Endometrium (tissue), 2 donors: ENCODE measurements around the gene MOK.
"Not testable (repeated sequence)": the region's sequence is repeated elsewhere in the genome, so short reads cannot be mapped to it uniquely, and the experiment has no call there.

Source experiments
- FAIRE-seq: peaks from 2 replicates; lab custom pipeline; 2012; peaks lifted over from hg19 to GRCh38; lab: Jason Lieb, UNC
- donor health status: control.
- donor health status: control.

The MOK gene, protein sequence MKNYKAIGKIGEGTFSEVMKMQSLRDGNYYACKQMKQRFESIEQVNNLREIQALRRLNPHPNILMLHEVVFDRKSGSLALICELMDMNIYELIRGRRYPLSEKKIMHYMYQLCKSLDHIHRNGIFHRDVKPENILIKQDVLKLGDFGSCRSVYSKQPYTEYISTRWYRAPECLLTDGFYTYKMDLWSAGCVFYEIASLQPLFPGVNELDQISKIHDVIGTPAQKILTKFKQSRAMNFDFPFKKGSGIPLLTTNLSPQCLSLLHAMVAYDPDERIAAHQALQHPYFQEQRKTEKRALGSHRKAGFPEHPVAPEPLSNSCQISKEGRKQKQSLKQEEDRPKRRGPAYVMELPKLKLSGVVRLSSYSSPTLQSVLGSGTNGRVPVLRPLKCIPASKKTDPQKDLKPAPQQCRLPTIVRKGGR

DNA sequence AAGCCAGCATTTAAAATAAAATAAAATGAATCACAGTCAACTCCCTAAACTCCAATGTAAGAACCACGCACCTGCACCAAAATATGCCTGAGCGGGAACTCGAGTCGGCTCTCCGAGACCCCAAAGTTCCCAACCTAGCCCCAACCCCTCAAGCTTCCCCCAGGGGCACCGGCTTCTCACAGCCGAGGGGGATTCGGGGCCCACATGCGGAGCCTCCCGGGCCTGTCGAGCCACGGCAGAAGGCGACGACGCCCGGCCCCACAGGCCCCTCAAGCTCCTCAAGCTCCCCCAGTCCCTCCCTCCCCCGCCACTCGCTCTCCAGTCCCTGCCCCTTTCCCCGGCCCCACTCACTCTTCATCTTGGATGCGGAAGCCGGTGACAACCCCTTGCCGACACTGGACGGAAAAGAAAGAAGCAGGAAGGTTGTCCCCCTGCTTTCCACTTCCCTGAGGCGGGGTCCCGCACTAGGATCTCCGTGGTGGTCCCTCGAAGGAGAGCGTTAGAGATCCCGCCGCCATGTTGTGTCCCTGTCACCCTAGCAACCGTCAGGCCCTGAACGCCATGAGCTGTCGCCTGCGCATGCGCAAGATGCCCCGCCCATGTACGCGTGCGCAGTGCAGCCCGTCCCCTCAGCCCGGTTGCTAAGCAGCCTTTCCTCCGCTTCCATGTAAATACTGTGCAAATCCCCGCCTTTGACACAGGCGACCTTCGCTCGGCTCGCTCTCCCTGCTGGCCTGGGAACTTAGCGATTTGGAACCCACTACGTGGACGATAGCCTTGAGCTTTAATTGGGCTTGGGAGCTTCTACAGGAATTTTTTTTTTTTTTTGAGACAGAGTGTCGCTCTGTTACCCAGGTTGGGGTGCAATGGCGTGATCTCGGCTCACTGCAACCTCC lies at the start of gene MOK:
MOK (minus strand) TSS at position 554 of the 896 bp plus-strand sequence; CDS start at position 358, 196 bp downstream.
- no peak for FAIRE-seq

DNA sequence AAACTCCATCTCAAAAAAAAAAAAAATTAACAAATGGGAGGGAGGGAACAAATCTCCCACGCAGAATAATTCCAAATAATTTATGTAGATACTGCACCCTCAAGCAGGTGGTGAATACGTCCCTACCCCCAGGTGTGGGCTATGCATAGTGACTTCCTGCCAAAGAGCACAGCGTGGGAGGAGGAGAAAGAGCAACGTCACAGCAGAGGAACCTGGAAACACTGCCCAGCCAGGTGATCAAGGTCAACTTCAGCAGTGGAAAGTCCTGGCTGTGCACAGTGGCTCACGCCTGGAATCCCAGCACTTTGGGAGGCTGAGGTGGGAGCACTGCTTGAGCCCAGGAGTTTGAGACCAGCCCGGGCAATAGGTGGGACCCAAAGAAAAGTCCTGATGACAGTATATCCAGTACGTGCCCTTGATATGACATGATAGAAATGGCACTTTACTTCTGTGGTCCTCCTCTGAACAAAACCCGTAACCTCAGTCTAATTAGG lies 48.2 kb upstream of the MOK start:
- no peak for FAIRE-seq

DNA sequence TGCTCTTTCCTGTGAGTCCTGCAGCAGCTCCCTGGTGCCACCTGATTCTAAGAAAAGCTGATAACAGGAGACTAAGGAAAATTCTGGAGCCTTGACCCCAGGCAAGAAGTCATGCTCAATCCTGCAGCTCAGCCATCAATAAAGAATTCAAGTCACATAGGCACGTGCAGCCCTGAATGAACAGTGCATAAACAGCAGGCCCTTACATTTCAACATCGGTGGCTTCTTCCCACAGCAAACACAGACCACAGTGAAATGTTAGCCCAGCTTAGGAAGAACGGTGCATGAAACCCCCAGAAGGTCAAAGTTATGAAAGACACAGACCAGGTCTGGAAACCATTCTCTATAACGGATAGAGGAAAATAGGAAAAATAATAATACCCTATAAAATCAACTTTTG lies 47.2 kb upstream of the MOK start:
- FAIRE-seq: no peak

DNA sequence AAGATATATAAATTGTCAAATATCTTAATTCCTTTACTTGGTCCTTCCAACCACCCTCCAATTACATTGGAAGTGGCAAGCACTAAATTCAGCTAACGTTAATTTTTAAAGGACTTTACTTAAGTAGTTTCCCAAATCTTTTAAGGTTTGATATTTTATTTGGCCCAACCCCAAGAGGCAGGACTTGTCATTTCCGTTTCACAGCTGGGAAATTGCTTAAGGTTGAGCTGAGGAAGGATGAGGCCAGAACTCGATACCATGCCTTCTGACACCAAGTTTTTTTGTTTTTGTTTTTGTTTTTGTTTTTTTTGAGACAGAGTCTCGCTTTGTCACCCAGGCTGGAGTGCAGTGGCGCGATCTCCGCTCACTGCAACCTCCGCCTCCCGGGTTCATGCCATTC lies 46.6 kb upstream of the MOK start:
- FAIRE-seq: not testable (repeated sequence)

DNA sequence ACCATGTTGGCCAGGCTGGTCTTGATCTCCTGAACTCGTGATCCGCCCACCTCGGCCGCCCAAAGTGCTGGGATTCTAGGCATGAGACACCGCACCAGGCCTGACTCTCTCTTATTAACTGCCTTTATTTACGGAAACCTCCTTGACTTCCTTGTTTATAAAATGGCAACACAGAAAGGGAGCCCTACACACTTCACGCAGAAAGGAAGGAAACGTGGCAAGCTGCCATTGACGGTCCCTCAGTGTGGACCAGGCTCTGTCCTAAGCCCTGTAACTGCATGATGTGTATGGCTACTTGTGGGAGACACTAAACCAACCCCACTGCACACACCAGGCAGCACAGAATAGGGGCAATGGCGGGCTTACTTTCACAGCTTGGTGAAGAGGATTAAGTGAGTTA lies 46.1 kb upstream of the MOK start:
- FAIRE-seq: no peak

DNA sequence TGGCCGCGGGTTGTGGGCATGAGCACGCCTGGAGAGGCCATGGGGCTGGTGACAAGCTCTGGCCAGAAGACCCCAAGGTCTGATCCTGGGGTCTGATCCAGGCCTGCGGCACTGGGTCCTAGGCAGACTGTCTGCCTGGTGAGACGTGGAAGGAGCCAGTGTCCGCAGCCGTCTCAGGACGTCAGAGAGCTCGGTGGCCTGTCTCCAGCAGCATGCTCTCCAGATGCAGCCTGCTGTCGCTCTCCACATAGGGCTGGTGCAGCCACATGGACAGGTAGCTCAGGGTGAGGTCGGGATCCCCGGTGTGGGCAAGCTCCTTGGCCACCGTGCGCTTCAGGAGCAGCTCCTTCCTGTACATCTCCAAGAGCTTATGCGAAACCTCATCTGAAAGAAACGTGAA lies 43.4 kb upstream of the MOK start:
- no peak for FAIRE-seq

DNA sequence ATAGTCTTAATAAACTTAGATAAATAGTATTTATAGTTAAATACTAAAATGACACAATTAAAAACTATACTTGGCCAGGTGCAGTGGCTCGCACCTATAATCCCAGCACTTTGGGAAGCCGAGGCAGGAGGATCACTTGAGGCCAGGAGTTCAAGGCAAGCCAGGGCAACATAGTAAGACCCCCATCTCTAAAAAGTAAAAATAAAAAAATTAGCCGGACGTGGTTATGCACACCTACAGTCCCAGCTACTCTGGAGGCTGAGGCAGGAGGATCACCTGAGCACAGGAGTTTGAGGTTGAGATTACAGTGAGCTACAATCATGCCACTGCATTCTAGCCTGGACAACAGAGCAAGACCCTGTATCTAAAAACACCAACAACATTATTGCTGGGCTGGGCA lies 41.7 kb upstream of the MOK start:
- FAIRE-seq: no peak

DNA sequence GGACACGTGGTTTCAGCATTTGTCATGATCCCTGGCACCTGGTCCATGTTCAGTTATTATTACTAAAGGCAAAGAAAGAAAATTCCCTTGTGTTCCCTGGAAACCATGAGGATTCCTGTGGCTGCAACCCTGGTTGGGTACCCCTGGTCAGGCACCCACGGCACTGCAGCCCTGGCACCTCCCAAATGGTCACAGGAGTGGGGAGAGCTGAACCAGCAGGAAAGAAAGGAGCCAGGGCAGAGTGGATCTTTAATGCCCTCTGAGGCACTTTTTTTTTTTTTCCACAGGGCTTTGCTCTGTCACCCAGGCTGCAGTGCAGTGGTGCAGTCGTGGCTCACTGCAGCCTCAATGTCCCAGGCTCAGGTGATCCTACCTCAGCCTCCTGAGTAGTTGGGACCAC lies 40.3 kb upstream of the MOK start:
- FAIRE-seq: no peak

DNA sequence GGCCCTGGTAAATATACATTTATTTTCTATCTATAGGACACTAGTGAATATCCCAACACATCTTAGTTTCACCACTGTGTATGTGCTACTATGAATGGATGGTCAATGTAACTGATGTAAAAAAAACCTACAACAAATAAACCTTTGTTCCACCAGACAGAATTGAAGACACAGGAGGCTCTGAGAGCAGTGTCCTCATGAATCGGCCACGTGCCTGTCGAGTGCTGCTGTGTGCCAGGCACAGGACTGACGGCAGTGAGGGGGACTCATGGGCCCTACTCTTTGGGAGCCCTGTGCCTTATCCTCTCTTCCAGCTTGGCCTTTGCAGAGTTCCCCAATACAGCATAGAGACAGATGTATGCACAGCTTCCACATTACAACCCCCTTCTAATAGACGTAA lies 39.5 kb upstream of the MOK start:
- FAIRE-seq: no peak

DNA sequence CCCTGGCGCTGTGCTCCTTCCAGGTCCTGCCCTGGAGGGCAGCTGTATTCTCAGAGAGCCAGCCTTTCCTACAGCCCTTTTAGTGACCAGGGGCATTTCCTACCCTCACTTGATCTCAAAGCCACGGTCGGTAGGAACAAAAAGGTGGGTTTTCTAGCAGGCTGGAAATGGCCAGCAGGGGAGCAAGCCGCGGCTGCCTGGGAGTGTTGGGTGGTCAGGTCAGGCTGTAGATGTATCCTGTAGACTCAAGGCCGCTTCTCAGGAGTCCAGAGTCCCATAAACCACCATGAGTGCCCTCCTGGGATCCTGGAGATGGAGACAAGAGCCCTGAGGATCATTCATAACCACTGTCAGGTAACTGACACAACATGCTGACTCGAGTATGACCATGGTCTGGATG lies 39.1 kb upstream of the MOK start:
- FAIRE-seq: no peak

DNA sequence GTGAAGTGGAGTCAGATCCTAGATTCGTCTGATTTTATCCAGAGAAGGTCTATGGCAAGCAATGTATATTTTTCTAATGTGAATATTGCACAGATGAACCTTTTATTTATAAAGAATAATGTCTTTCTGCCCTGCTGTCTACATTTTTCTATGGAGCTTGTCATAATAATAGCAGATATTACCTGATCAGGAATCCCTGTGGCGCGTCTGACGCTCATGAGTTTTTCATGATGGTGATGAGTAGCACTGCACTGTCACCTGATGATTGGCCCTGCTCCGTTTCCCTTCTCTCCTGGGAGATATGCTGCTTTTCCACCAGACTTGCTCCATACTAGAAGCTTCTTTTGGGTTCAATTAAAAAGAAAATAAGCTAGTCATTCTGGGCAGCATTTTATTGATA lies 37.3 kb upstream of the MOK start:
- no peak for FAIRE-seq

DNA sequence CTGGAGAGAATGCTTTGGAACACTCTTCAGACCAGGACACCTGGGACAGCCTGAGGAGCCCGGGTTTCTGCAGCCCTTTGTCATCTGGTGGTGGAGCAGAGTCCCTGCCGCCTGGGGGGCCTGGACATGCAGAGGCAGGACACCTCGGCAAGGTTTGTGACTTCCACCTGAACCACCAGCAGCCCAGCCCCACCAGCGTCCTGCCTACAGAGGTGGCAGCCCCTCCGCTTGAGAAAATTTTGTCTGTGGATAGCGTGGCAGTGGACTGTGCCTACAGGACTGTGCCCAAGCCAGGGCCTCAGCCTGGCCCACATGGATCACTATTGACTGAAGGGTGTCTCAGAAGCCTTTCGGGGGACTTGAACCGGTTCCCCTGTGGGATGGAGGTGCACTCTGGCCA lies 36.6 kb upstream of the MOK start:
- no peak for FAIRE-seq

DNA sequence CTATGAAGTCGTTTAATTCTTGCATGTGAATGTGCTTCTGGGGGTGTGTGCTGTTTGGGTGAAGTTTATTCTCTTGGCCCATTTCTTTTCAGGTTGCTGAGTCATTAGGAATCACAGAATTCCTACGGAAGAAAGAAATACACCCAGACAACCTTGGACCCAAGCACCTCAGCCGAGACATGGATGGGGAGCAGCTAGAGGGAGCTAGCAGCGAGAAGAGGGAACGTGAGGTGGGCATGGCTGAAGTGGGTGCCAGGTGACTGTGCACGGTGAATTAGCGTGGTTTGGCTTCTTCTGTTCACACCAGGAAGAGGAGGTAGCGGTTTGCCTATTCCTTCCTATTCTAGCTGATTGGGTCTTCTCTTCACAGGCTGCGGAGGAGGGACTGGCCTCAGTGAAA lies 33.8 kb upstream of the MOK start:
- FAIRE-seq: no peak

DNA sequence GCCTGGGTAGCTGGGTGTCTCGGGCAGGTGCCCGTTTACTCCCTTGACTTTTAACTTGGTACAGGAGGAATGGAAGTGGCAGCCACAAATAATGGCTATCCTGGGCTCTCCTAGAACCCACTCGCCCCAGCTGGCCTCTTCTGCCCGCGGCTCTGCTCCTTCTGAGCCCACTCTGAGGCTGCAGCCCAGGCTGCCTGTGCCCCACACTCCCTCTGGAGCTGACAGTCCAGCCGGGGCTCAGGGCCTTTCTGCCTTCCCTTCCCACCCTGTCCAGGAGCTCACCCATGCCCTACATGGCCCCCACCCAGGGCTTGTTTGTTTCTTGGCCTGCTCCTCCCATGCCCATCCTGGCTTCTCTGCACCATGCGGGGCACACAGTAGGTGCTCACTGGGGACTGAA lies 30.2 kb upstream of the MOK start:
- no peak for FAIRE-seq

DNA sequence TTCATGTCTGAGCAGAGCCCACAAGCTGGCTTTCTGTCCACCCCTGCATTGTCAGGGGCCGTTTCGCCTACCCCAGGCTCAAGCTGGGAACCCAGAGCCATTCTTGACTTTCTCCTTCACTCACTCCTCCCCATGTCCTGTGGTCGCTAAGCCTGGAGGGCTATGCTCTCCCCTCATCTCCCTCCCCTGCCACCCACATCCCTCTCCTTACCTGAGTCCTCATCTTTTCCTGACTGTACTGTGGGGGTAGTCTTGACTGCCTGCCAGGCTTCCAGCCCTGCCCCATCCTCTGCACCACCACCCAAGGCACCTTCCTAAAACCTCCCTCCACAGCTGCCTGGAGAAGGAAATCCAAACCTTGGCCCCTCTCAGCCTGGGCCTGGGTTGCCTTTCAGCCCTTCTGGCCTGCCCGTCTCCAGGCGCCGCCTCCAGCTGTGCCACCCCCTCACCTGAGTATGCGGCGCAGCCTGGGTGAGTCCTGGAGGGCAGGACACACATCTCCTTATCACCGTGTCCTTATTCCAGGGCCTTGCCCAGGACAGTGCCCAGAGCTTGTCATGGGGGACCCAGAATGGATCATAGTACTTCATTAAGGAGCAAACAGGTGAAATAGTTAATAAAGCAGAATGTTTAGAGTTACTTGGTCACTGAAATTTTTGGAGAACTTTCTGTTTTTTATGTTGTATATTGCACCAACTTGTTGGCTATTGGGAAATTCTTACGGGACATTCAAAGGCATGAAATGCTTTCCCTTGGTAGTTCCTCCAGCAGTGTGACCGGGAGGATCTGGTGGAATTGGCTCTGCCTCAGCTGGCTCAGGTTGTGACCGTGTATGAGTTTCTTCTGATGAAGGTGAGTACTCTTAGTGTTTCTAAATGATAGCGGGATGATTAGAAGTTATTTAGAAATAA lies 29.1 kb upstream of the MOK start:
- FAIRE-seq: no peak

DNA sequence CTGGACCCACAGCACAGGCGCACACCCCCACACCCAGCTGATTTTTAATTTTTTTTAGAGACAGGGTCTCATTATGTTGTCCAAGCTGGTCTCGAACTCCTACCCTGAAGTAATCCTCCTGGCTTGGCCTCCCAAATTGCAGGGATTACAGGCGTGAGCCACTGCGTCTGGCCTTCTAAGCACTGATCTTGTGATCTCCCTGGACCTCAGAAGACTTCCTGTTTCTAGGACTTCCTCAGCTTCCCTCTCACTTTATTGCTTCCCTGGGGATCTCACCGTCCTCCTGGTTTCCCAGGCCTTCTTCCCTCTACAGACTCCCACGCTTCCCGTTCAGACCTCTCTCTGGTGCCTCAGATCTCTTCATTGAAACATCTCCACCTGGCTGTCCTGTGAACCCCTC lies 28.4 kb upstream of the MOK start:
- FAIRE-seq: no peak

DNA sequence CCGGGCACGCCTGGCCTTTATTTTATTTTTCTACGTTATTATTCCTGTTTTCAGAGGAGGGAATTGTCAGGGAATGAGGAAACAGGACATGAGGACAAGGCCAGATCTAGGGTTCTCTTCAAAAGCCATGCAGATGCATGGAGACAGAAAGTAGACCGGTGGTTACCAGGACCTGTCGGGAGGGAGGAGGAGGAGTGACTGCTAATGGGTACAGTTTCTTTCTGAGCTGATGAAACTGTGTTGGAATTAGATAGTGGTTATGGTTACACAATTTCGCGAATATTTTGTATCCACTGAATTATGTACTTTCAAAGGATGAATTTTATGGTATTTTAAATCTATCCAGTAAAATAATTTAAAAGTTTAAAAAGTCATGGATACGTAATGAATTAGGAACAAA lies 25.8 kb upstream of the MOK start:
- FAIRE-seq: no peak

DNA sequence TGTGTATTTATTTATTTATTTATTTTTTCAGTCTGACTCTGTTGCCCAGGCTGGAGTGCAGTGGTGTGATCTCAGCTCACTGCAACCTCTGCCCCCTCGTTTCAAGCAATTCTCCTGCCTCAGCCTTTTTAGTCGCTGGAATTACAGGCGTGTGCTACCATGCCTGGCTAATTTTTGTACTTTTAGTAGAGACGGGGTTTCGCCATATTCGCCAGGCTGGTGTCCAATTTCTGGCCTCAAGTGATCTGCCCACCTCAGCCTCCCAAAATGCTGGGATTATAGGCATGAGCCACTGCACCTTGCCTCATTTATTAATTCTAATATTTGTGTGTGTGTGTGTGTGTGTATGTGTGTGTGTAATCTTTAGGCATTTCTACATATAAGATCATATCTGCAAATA lies 24.4 kb upstream of the MOK start:
- not testable (repeated sequence) for FAIRE-seq

DNA sequence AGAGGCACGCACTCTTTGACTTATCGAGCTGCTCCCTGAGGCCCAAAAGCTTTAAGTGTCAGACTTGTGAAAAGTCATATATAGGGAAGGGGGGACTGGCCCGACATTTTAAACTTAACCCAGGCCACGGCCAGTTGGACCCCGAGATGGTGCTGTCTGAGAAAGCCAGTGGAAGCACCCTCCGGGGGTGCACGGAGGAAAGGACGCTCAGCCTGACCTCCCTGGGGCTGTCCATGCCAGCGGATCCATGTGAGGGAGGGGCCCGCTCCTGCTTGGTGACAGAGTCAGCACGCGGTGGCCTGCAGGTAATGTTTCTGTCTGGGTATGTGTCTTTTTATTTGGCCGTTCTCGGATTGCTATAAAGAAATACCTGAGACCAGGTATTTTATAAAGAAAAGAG lies 21.6 kb upstream of the MOK start:
- FAIRE-seq: no peak

DNA sequence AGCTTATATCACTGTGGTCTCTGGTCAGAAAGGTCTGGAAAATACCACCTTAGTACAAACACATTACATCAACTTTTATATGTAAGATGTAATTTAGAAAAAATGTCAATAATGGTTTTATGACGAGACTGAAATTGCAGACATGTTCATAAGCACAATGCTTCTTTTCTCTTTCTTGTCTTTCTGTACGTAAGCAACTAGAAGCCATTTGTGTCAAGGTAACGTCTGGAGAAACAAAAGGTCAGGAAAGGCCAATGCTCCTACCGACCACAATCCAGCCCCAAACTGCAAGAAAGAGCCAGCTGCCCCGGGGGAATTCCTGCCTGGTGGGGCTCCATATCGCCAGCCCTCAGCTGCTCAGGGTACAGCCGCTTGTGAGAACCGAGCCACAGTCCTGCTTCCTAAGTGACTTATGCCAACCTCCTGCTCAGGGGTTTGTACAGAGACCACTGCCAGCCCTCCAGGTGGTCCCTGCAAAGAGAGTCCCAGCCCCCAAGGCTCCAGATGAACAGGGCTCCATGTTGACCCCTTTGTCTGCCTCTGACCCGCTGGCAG lies 20.9 kb upstream of the MOK start:
- FAIRE-seq: no peak

DNA sequence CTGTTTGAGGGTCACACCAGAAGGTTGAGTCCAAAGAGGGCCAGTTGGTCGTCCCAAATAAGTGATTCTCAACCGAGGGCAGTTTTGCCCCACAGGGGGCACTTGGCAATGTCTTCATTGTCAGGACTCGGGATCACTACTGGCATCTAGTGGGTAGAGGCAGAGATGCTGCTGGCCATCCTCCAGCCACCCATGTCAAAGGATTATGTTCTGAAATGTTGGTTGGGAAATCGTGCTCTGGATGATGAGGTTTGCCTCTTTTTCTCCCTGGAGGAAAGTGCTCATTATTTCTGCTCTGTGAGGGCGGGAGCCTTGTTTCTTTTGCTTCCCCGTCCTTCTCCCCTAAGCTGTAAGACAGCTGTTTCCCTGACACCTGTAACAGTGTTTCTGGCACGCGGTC lies 18.1 kb upstream of the MOK start:
- no peak for FAIRE-seq
